ENCODE measurements around the gene MAEL. TPM values are rescaled to one million over a fixed set of nuclear protein-coding genes. Genes with fewer than 3 reads are reported as not detected.

The MAEL gene
- polyA plus RNA-seq, 1 donor from 2014 or later: not detected

GRCh38 chr1:167059809-167060107, 70.7 kb downstream of the MAEL start:
- H3K4me3 ChIP-seq (ENCODE audit: low read length): no peak overlapping the region
- no peak overlapping the region for H2AFZ ChIP-seq (ENCODE audit: low read depth, low read length)
- no peaks in the 10 kb centered on the region for H3K36me3 ChIP-seq (ENCODE audit: insufficient read depth, low read length)
- TF ChIP-seq POLR2AphosphoS5 (IDR thresholded peaks at IDR 0.05): no peak
- no peak for TF ChIP-seq EZH2 (IDR thresholded peaks at IDR 0.05; ENCODE audit: borderline replicate concordance, insufficient read depth, low read length, poor library complexity, severe bottlenecking)
- no peak for TF ChIP-seq EP300 (conservative IDR thresholded peaks at IDR 0.05; ENCODE audit: poor library complexity, severe bottlenecking)
- no peak for TF ChIP-seq CTCF (IDR thresholded peaks at IDR 0.05; ENCODE audit: poor library complexity, severe bottlenecking)
- TF ChIP-seq SMC3 (conservative IDR thresholded peaks at IDR 0.05; ENCODE audit: poor library complexity): no peak
- no peak for TF ChIP-seq REST (IDR thresholded peaks at IDR 0.05; ENCODE audit: borderline replicate concordance)
- no peak for TF ChIP-seq TAF1 (IDR thresholded peaks at IDR 0.05; ENCODE audit: low read depth)
- no peak for TF ChIP-seq MXI1 (conservative IDR thresholded peaks at IDR 0.05; ENCODE audit: poor library complexity, severe bottlenecking)
- no peak for TF ChIP-seq RAD21 (conservative IDR thresholded peaks at IDR 0.05)
- H3K9me3 ChIP-seq (ENCODE audit: low read length): no peaks in the 10 kb centered on the region
- H4K20me1 ChIP-seq (ENCODE audit: insufficient read depth): no peaks in the 10 kb centered on the region
- H3K9ac ChIP-seq (ENCODE audit: low read length): no peak overlapping the region
- H3K4me2 ChIP-seq (ENCODE audit: low read length): no peak overlapping the region
- no peaks in the 10 kb centered on the region for H3K9me2 ChIP-seq (ENCODE audit: insufficient read depth, low read length)
- no peaks in the 10 kb centered on the region for H3F3A ChIP-seq (ENCODE audit: insufficient read depth, low read length, poor library complexity, severe bottlenecking)
- H3K27me3 ChIP-seq (ENCODE audit: insufficient read depth, low read depth, low read length): no peaks in the 10 kb centered on the region
- no peaks in the 10 kb centered on the region for H3K79me2 ChIP-seq (replicated peaks; ENCODE audit: insufficient read depth, low read length)
- no peak overlapping the region for H3K27ac ChIP-seq (ENCODE audit: low read length)

GRCh38 chr1:167060141-167061072, 71.3 kb downstream of the MAEL start:
- Histone ChIP-seq H2AFZ (ENCODE audit: low read depth, low read length) (no peak overlapping the region), H3K4me2 (ENCODE audit: low read length) (no peak overlapping the region), H3K9me3 (ENCODE audit: low read length) (no peaks in the 10 kb centered on the region), H4K20me1 (ENCODE audit: insufficient read depth) (no peaks in the 10 kb centered on the region), H3K27ac (ENCODE audit: low read length) (no peak overlapping the region), H3K27me3 (ENCODE audit: insufficient read depth, low read depth, low read length) (no peaks in the 10 kb centered on the region), H3K9me2 (ENCODE audit: insufficient read depth, low read length) (no peaks in the 10 kb centered on the region), H3K4me3 (ENCODE audit: low read length) (no peak overlapping the region), H3K9ac (ENCODE audit: low read length) (no peak overlapping the region), H3K36me3 (ENCODE audit: insufficient read depth, low read length) (no peaks in the 10 kb centered on the region), H3F3A (ENCODE audit: insufficient read depth, low read length, poor library complexity, severe bottlenecking) (no peaks in the 10 kb centered on the region), H3K79me2 (replicated peaks; ENCODE audit: insufficient read depth, low read length) (no peaks in the 10 kb centered on the region)
- TF ChIP-seq POLR2AphosphoS5 (IDR thresholded peaks at IDR 0.05) (no peak), CTCF (IDR thresholded peaks at IDR 0.05; ENCODE audit: poor library complexity, severe bottlenecking) (no peak), MXI1 (conservative IDR thresholded peaks at IDR 0.05; ENCODE audit: poor library complexity, severe bottlenecking) (no peak), RAD21 (conservative IDR thresholded peaks at IDR 0.05) (no peak), REST (IDR thresholded peaks at IDR 0.05; ENCODE audit: borderline replicate concordance) (no peak), EP300 (conservative IDR thresholded peaks at IDR 0.05; ENCODE audit: poor library complexity, severe bottlenecking) (no peak), TAF1 (IDR thresholded peaks at IDR 0.05; ENCODE audit: low read depth) (no peak), SMC3 (conservative IDR thresholded peaks at IDR 0.05; ENCODE audit: poor library complexity) (no peak), EZH2 (IDR thresholded peaks at IDR 0.05; ENCODE audit: borderline replicate concordance, insufficient read depth, low read length, poor library complexity, severe bottlenecking) (no peak)

All from neural cell (in vitro differentiated cells).